Loucy (cell line): ENCODE measurements around the gene UBE2QL1.

Experiments
- CTCF ChIP-seq: fragments of 200-600 bp; sonication (generic); conservative IDR thresholded peaks from 2 replicates; pipeline ENCODE4 v1.5.1; 2014; ENCODE audit warnings: mild to moderate bottlenecking, antibody characterized with exemption, low read length
- EZH2phosphoT487 ChIP-seq: fragments of 200-600 bp; IDR thresholded peaks from 2 replicates; pipeline ENCODE4 v1.6.1; 2018; ENCODE audit warnings: antibody characterized with exemption, mild to moderate bottlenecking, moderate library complexity, borderline replicate concordance

- no peak for TF ChIP-seq CTCF
- TF ChIP-seq EZH2phosphoT487: no peak
Observed at GRCh38 chr5:6456766-6457370, 8.2 kb downstream of the UBE2QL1 start.
